NCI-H146 treated with DMSO at 0.1 percent for 48 hours (cell line): ENCODE results near the gene PTPRB.

Experiments
- DNase-seq: peaks from one replicate; lab custom pipeline; 2025; ENCODE audit not compliant: unreplicated experiment; lab: John Stamatoyannopoulos, UW

The PTPRB gene

GRCh38 chr12:70644861-70645260, 7.6 kb upstream of the PTPRB start:
- no peak for DNase-seq

GRCh38 chr12:70643939-70644338, 6.7 kb upstream of the PTPRB start:
- DNase-seq, result no peak

DNA sequence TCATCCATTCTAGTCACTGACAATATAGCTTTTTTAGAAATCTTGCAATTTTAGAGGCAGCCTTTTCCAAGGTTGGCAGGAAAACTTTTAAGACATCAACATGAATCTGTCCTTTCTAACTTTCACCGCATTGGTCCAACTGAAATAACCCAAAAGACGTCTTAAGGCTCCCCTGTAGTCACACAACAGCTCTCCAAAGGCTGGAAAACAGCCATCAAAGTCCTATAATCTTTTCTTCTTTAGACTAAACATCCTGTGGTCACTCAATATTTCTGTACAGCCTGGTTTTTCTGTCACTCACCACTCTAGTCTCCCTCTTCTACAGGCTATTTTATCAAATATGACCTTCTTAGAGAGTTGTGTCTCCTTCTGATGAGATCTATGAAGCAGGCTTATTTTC, 4.5 kb upstream of the PTPRB start:
- DNase-seq, result no peak

- no peak for DNase-seq
Measured at GRCh38 chr12:70640901-70641300, 3.7 kb upstream of the PTPRB start.

- no peak for DNase-seq
Measured at GRCh38 chr12:70639535-70639934, 2.3 kb upstream of the PTPRB start.

GRCh38 chr12:70638639-70639360, 1.6 kb upstream of the PTPRB start:
- DNase-seq, result no peak

DNA sequence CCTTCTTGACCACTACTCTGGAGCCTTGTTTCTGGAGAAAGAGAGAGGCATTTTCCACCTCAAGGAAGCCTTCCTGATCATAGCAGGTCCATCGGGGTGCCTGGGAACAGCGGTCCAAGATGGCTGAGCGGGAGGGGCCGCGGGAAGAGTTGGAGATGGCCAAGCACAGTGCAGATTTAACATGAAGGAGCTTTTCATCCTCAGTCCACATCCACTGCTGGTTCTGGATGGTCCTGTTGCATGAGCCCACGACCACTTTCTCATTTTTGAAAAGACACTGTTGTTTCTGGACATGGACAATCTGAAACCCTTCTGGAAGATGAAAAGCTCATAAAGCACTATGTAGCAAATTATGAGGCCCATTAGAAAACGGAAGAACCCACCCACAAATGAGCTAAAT, 1.5 kb downstream of the PTPRB start:
- DNase-seq, result no peak

- DNase-seq, result no peak
Measured at GRCh38 chr12:70628701-70629480, 8.3 kb downstream of the PTPRB start.

GRCh38 chr12:70627677-70628076, 9.6 kb downstream of the PTPRB start:
- no peak for DNase-seq

DNA sequence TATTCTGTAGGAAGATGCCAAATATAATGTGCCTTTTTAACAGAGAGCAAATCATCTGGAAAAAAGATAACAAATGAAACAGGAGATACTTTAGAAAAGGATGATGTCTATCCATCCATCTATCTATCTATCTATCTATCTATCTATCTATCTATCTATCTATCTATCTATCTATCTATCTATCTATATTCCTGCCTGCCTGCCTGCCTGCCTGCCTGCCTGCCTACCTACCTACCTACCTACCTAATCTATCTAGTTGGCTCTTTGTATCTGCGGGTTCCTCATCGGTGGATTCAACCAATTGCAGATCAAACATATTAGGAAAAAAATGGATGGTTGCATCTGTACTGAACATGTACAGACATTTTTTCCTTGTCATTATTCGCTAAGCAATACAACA, 11.0 kb downstream of the PTPRB start:
- DNase-seq, result no peak

DNA sequence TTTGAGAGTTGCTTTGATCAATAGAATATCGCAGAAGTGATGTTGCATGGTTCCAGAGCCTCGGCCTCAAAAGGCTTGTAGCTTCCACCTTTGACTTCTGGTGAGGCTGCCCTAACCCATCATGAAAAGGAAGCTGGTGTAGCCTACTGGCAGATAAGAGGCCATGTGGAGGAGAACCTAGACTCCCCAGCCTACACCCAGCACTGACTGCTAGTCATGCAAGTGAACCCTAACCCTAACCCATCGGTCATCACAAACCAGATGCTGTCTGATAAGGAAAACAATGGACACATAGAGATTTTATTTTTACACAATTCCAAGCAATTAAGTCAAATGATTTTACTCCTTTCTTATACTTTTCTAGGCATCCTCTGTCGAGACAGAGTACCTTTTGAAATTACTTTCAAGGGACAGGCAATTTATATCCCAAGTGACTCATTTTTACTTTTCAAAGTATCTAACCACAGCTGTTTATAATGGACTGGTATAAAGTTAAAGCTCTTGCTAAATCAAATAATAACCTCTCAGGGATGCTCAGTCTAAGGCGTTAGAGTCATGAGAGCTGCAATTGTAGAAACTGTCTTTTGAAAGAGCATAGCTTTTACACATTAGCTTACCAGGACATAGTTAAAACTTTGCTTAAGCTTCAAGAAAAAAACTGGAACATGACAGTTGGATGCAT, 17.6 kb downstream of the PTPRB start:
- no peak for DNase-seq

DNA sequence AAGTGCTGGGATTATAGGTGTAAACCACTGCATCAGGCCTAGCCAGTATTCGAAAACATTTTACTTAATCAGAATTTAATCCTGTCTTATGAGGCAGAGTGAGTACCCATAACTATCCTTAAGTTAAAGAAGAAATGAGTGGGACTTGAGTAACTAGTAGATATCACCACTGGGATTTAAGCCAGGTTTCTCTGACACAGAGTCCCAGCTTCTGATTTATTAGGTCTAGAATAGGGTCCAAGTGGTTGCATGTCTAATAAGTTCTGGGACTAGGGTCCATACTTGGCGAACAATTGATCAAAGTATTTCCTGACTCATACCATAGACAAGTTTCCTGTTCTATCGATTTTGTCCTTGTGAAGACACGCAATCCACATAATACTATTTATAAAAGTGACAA, 18.9 kb downstream of the PTPRB start:
- DNase-seq, result no peak

DNA sequence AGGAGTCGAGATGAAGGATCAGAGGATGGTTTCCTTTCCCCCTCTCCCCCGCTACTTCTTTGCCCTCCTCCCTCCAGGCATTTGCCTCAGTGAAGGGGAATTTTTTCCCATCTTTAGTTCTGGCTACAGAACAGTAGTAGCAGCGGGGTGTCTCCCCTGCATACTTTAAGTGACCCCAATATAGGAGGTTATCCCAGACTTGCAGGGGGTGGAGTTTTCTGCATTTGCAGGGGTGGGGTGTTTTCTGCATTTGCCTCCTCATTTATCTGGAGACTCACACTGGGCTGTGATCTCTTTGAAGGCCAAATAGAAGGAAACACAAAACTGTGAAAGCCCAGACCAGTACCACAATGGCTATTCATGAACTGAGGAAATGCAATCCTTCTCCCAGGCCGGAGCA, 19.8 kb downstream of the PTPRB start:
- no peak for DNase-seq

- no peak for DNase-seq
Measured at GRCh38 chr12:70615174-70615866, 21.9 kb downstream of the PTPRB start.

DNA sequence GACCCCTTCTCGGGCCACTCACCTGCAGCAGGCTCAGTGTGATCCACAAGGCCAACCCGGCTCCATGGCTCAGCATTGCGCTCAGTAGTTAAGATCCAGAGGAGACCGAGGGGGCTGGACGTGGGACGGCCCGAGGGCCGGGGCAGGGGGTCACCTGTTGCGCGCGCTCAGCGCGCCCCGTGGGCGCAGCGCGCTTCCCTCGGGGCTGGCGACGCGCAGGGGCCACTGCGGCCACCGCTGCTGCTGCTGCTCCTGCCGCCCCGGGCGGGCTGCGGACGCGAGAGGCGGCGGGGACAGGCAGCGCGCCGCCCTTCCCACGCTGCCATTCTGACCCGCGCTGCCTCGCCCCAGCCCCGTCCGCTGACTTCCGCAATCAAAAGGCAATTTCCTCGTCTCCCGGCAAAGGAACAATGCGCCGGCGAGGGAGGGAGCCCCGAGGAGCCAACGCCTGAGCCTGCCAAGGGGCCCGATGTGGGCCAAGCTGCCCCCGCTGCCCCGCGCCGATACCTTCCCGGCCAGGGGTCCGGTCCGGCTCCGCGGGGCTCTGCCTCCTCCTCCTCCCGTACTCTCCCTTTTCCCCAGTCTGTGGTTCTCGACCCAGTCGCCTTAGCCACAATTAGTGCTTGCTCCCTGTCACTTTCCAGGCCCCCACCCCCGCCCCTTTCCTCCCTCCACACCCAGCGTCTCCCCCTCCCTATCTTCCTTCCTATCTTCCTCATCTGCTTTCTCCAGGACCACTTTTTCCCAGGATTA, 27.3 kb downstream of the PTPRB start:
- no peak for DNase-seq

DNA sequence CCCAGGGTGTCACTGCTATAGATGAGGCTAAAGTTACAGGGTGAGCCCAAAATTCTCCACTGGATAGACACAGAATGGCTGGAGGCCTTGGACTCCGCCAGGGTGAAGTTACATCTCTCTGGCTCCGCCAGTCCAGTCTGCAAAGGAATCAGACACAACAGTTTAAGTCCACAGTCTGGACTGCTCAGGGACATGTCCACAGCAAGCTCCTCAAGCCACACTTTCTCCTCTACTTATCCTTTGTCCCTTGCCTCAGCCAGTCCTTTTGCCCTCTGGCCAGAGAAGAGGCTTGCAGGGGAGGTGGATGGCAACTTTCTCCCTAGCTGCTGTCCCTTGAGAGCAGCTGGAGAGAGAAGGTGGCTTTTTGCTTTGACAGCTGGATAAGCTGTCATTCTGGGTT, 28.0 kb downstream of the PTPRB start:
- no peak for DNase-seq

GRCh38 chr12:70608184-70608583, 29.0 kb downstream of the PTPRB start:
- DNase-seq, result no peak

- DNase-seq, result no peak
Measured at GRCh38 chr12:70607107-70607506, 30.1 kb downstream of the PTPRB start.

GRCh38 chr12:70605976-70606375, 31.3 kb downstream of the PTPRB start:
- DNase-seq, result no peak

DNA sequence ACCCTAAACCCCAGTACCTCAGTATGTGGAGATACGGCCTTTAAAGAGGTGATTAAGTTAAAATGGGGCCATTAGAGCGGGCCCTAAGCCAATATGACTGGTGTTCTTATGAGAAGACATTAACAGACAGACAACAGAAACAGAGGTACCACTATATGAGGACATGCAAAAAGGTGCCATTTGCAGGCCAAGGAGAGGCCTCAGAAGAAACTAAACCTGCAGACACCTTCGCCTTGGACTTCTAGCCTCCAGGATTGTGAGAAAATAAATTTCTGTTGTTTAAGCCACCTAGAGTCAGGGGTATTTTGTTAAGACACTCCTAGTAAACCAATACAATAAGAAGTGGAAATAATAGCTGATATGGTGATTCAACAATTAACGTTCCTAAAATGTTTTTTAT, 32.6 kb downstream of the PTPRB start:
- no peak for DNase-seq

GRCh38 chr12:70603044-70603443, 34.2 kb downstream of the PTPRB start:
- DNase-seq, result no peak
